ENCODE data around the gene CLCN4. TPM values are rescaled to one million over a fixed set of nuclear protein-coding genes. Genes with fewer than 3 reads are reported as not detected.

The CLCN4 gene
- total and polyA plus RNA-seq, 2 of the 8 experiments (the other 6 are each of a cell fraction or from before 2014, with no cell fraction given): 3.3 to 11.2 TPM

GRCh38 chrX:10166248-10166716, 9.5 kb downstream of the CLCN4 start (continued):
- TF ChIP-seq CHD7 (IDR thresholded peaks at IDR 0.05; ENCODE audit: insufficient replicate concordance, low read length): no peak
- TF ChIP-seq CBX8 (IDR thresholded peaks at IDR 0.05; ENCODE audit: borderline replicate concordance, low read depth, low read length): no peak
- TF ChIP-seq SRF (IDR thresholded peaks at IDR 0.05; ENCODE audit: low read depth, low read length): no peak
- TF ChIP-seq KDM4A (IDR thresholded peaks at IDR 0.05; ENCODE audit: low read depth, low read length, severe bottlenecking): no peak
- TF ChIP-seq RNF2 (IDR thresholded peaks at IDR 0.05; ENCODE audit: borderline replicate concordance, low read depth, low read length, missing control alignments, poor library complexity, severe bottlenecking): no peak
- TF ChIP-seq CREB1 (IDR thresholded peaks at IDR 0.05): no peak
